Rectal smooth muscle tissue (tissue), 1 donor: ENCODE results near the gene PNPLA6.
A peak's percentile ranks its signal among the peaks of the same experiment; 100 is the strongest.

ENCODE experiments used
- H3K27ac ChIP-seq: one replicate; pipeline ENCODE4 v1.7.0; 2013; ENCODE audit warnings: low read depth, low read length, inconsistent platforms
- H3K27me3 ChIP-seq: one replicate; pipeline ENCODE4 v1.7.0; 2013; ENCODE audit warnings: low read length; ENCODE audit not compliant: control insufficient read depth, insufficient read depth
- H3K36me3 ChIP-seq: one replicate; pipeline ENCODE4 v1.7.0; 2013; ENCODE audit warnings: low read length; ENCODE audit not compliant: control insufficient read depth, insufficient read depth
- H3K4me1 ChIP-seq: one replicate; pipeline ENCODE4 v1.7.0; 2013; ENCODE audit warnings: low read length; ENCODE audit not compliant: control insufficient read depth, insufficient read depth
- H3K4me3 ChIP-seq: one replicate; pipeline ENCODE4 v1.7.0; 2013; ENCODE audit warnings: low read length
- H3K9ac ChIP-seq: one replicate; pipeline ENCODE4 v1.7.0; 2013; ENCODE audit warnings: low read length

PNPLA6 gene

GRCh38 chr19:7520131-7521051 is 15.1 kb upstream of the PNPLA6 start:
- H3K27me3 ChIP-seq = no peaks in the 10 kb centered on the region
- no peak overlapping the region for H3K9ac ChIP-seq
- peaks cover 6% of the 10 kb centered on the region for H3K36me3 ChIP-seq
- H3K27ac ChIP-seq = no peak overlapping the region
- H3K4me1 ChIP-seq = peaks cover 17% of the 10 kb centered on the region
- no peak overlapping the region for H3K4me3 ChIP-seq

GRCh38 chr19:7521551-7522071 is 13.9 kb upstream of the PNPLA6 start:
- no peak overlapping the region for H3K9ac ChIP-seq
- H3K36me3 ChIP-seq = peaks cover 8% of the 10 kb centered on the region
- peak overlapping the region; percentile 16 for H3K27ac ChIP-seq
- peaks cover 11% of the 10 kb centered on the region for H3K4me1 ChIP-seq
- peak overlapping the region; percentile 67 for H3K4me3 ChIP-seq
- no peaks in the 10 kb centered on the region for H3K27me3 ChIP-seq

GRCh38 chr19:7522072-7522922 is 13.2 kb upstream of the PNPLA6 start, which contains the start of gene MCOLN1:
MCOLN1 (plus strand) TSS chr19:7522624; CDS start chr19:7522751, 127 bp downstream.
- Histone ChIP-seq H3K36me3 (peaks cover 8% of the 10 kb centered on the region), H3K9ac (peak within 1 kb of the TSS; percentile 70), H3K4me1 (peaks cover 8% of the 10 kb centered on the region), H3K27me3 (no peaks in the 10 kb centered on the region), H3K4me3 (peak within 1 kb of the TSS; percentile 79), H3K27ac (peak within 1 kb of the TSS; percentile 16)

- Histone ChIP-seq H3K36me3 (peaks cover 8% of the 10 kb centered on the region), H3K4me1 (peaks cover 8% of the 10 kb centered on the region), H3K4me3 (peak overlapping the region; percentile 79), H3K9ac (peak overlapping the region; percentile 70), H3K27ac (no peak overlapping the region), H3K27me3 (no peaks in the 10 kb centered on the region)
Measured at GRCh38 chr19:7522923-7523667, 12.4 kb upstream of the PNPLA6 start.

GRCh38 chr19:7524523-7524922 is 11.0 kb upstream of the PNPLA6 start:
- H3K27me3 ChIP-seq = no peaks in the 10 kb centered on the region
- H3K27ac ChIP-seq = no peak overlapping the region
- H3K4me3 ChIP-seq = no peak overlapping the region
- peaks cover 13% of the 10 kb centered on the region for H3K36me3 ChIP-seq
- no peak overlapping the region for H3K9ac ChIP-seq
- peaks cover 8% of the 10 kb centered on the region for H3K4me1 ChIP-seq

- H3K9ac ChIP-seq = no peak overlapping the region
Measured at GRCh38 chr19:7524992-7525739, 10.4 kb upstream of the PNPLA6 start.

GRCh38 chr19:7526059-7526929 is 9.2 kb upstream of the PNPLA6 start:
- no peak overlapping the region for H3K27ac ChIP-seq
- H3K4me3 ChIP-seq = no peak overlapping the region
- H3K9ac ChIP-seq = no peak overlapping the region
- H3K36me3 ChIP-seq = peaks cover 11% of the 10 kb centered on the region
- peaks cover 8% of the 10 kb centered on the region for H3K4me1 ChIP-seq
- H3K27me3 ChIP-seq = no peaks in the 10 kb centered on the region

More at GRCh38 chr19:7524992-7525739, 10.4 kb upstream of the PNPLA6 start:
- H3K27me3 ChIP-seq = no peaks in the 10 kb centered on the region
- no peak overlapping the region for H3K27ac ChIP-seq
- H3K36me3 ChIP-seq = peaks cover 11% of the 10 kb centered on the region
- H3K4me1 ChIP-seq = peaks cover 8% of the 10 kb centered on the region
- no peak overlapping the region for H3K4me3 ChIP-seq

GRCh38 chr19:7527516-7528191 is 7.9 kb upstream of the PNPLA6 start:
- peaks cover 3% of the 10 kb centered on the region for H3K4me1 ChIP-seq
- no peaks in the 10 kb centered on the region for H3K27me3 ChIP-seq
- no peak overlapping the region for H3K4me3 ChIP-seq
- H3K9ac ChIP-seq = no peak overlapping the region
- no peak overlapping the region for H3K27ac ChIP-seq
- peaks cover 11% of the 10 kb centered on the region for H3K36me3 ChIP-seq

GRCh38 chr19:7528192-7528519 is 7.4 kb upstream of the PNPLA6 start:
- peaks cover under 1% of the 10 kb centered on the region for H3K4me1 ChIP-seq
- no peak overlapping the region for H3K27ac ChIP-seq
- H3K27me3 ChIP-seq = no peaks in the 10 kb centered on the region
- H3K9ac ChIP-seq = no peak overlapping the region
- H3K36me3 ChIP-seq = peaks cover 11% of the 10 kb centered on the region
- no peak overlapping the region for H3K4me3 ChIP-seq

GRCh38 chr19:7528522-7529245 is 6.8 kb upstream of the PNPLA6 start:
- Histone ChIP-seq H3K4me3 (no peak overlapping the region), H3K36me3 (peaks cover 11% of the 10 kb centered on the region), H3K4me1 (no peaks in the 10 kb centered on the region), H3K27ac (no peak overlapping the region), H3K9ac (no peak overlapping the region), H3K27me3 (no peaks in the 10 kb centered on the region)
